ENCODE measurements around the gene ASF1B.

The ASF1B gene

DNA sequence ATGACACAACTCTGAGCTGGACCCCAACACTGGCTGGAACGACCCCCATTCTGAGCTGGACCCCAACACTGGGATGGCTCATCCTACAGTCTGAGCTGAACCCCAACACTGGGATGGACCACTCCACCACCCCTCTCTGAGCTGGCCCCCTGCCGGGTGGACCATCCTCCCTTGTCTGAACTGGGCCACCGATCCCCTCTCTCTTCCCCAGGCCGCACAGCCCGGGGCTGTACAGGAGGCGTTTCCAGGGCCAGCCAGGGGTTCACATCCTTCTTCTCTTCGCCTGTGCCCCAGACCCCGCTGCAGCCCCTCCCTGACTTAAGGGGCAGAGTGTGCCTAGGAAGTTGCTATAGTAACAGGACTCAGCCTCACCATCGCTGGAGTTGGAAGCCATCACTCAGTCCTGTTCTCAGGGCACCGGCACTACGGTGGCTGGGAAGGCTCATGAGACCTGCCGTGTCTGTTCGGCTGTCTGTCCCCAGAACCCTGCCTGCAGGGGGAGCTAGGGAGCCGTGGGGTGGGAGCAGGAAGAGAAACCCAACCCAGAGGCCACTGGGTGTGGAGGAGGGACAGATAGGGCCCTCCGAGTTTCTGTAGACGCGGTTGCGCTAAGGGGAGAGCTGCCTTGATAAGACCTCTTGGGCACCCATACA lies 22.5 kb downstream of the ASF1B start:
- peak overlapping the region; percentile 75 for H3K4me2 ChIP-seq (ENCODE audit: low read length)
- H3K27me3 ChIP-seq (ENCODE audit: control insufficient read depth, insufficient read depth, low read length), result no peaks in the 10 kb centered on the region
- H3K9ac ChIP-seq (ENCODE audit: low read depth, low read length), result peak overlapping the region; percentile 65
- no peak overlapping the region for H3K4me3 ChIP-seq (ENCODE audit: low read length)
- no peaks in the 10 kb centered on the region for H3K9me3 ChIP-seq (replicated peaks; ENCODE audit: low read length)
- peaks cover 39% of the 10 kb centered on the region for H3K4me1 ChIP-seq (ENCODE audit: control insufficient read depth, insufficient read depth, low read length)
- no peaks in the 10 kb centered on the region for H3K36me3 ChIP-seq (ENCODE audit: insufficient read depth, low read length)

DNA sequence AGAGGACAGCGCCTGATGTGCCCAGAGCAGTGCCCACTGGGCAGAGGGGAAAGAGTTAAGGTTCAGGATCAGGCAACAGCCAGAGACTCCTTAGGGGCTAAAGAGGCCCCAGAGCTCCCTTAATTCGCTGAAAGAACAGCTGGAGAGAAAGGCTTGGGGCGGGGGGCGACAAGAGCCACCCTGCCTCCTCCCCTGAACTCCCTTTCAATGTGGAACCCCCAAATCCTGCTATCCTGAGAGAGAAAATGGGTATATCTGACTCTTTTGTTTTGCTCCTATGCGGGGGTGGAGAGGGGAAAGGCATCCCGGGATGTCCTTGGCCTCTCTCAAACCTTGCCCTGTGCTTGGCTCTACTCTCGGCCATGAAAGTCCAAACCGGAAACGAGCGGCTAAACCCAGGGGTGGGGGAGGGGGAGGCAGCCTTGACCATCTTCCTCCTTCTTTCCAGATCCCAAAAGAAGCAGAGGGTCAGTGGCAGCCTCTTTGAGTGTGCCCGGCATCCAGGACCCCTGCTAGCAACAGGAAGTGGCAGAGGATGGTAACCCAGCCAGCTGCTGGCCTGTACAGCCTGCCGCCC lies 23.5 kb downstream of the ASF1B start:
- no peaks in the 10 kb centered on the region for H3K27me3 ChIP-seq (ENCODE audit: control insufficient read depth, insufficient read depth, low read length)
- peaks cover 35% of the 10 kb centered on the region for H3K4me1 ChIP-seq (ENCODE audit: control insufficient read depth, insufficient read depth, low read length)
- no peaks in the 10 kb centered on the region for H3K9me3 ChIP-seq (replicated peaks; ENCODE audit: low read length)
- H3K4me3 ChIP-seq (ENCODE audit: low read length), result peak overlapping the region; percentile 38
- H3K9ac ChIP-seq (ENCODE audit: low read depth, low read length), result peak overlapping the region; percentile 65
- no peaks in the 10 kb centered on the region for H3K36me3 ChIP-seq (ENCODE audit: insufficient read depth, low read length)
- H3K4me2 ChIP-seq (ENCODE audit: low read length), result peak overlapping the region; percentile 75

DNA sequence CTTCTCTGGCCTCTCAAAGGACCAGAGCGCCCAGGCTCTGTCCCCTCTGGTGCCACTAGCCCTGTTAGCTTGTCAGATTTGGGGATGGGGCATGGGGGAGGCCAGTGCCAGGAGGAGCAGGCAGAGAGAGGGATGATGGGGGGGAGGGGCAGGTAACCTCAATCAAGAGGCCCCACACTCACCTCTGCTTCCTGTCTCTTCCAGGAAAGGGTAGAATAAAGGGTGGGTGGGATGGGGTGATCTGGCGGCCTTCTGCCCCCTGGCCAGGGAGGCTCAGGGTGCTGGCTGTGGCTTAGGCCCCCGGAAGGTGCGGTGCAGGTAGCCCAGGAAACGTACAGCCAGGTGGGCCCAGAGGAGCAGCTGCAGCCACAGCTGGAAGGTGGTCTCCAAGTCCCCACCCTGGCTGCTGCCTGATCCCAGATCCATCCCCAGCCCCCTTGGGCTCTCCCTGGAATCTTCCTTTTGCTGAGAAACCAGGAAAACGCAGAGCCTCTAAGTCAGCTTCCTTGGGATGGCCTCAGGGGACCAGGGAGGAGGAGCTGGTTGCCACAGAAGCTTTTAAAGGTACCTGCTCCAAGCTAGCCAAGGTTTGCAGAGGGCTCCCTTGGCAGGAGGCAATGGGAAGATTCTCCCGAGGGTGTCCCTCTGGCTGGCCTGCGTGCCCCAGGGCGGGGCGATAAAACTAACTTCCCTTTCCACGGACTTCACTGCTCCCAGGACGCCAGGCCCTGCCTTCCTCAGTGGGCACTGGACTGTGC lies 24.2 kb downstream of the ASF1B start:
- Histone ChIP-seq H3K4me3 (ENCODE audit: low read length) (peak overlapping the region; percentile 38), H3K27me3 (ENCODE audit: control insufficient read depth, insufficient read depth, low read length) (no peaks in the 10 kb centered on the region), H3K9ac (ENCODE audit: low read depth, low read length) (peak overlapping the region; percentile 65), H3K36me3 (ENCODE audit: insufficient read depth, low read length) (no peaks in the 10 kb centered on the region), H3K9me3 (replicated peaks; ENCODE audit: low read length) (no peaks in the 10 kb centered on the region), H3K4me2 (ENCODE audit: low read length) (peak overlapping the region; percentile 75), H3K4me1 (ENCODE audit: control insufficient read depth, insufficient read depth, low read length) (peaks cover 42% of the 10 kb centered on the region)

DNA sequence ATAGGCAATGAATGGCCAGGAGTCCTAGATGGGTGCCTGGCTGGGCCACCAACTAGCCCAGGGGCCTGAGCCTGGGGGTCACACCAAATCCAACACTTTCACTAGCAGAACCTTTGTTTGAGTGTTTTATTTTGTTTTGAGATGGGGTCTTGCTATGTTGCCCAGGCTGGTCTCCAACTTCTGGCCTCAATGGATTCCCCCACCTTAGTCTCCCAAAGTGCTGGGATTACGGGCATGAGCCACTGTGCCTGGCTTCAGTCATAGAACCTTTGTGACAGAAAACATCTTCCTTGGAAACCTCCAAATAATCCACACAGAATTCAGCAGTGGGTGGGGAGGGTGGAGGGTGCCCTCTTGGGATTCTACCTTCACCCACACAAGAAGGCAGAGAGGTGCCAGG lies 24.9 kb downstream of the ASF1B start:
- Histone ChIP-seq H3K9ac (ENCODE audit: low read depth, low read length) (no peak overlapping the region), H3K4me2 (ENCODE audit: low read length) (no peak overlapping the region), H3K9me3 (replicated peaks; ENCODE audit: low read length) (no peaks in the 10 kb centered on the region), H3K36me3 (ENCODE audit: insufficient read depth, low read length) (no peaks in the 10 kb centered on the region), H3K4me3 (ENCODE audit: low read length) (no peak overlapping the region), H3K27me3 (ENCODE audit: control insufficient read depth, insufficient read depth, low read length) (no peaks in the 10 kb centered on the region), H3K4me1 (ENCODE audit: control insufficient read depth, insufficient read depth, low read length) (peaks cover 40% of the 10 kb centered on the region)

DNA sequence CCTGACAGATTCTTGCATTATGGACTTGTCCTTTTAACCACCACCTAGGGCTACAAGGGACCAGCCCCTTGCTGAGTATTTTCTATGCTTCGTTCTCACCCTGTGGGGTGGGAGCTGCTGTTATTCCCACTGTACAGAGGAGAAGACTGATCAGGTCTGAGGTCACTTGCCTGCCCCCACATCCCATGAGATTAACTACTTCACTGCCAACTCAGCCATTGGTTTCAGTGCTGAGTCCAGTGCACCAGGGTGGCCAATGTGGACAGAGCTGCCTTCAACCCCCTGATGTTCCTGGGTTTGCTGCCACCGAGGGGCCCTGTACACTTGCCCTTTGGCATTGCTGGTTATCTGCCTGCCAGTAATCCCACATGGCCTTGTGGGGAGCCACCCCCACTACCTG lies 25.7 kb downstream of the ASF1B start:
- H3K9ac ChIP-seq (ENCODE audit: low read depth, low read length), result no peak overlapping the region
- no peaks in the 10 kb centered on the region for H3K27me3 ChIP-seq (ENCODE audit: control insufficient read depth, insufficient read depth, low read length)
- no peak overlapping the region for H3K4me2 ChIP-seq (ENCODE audit: low read length)
- H3K4me1 ChIP-seq (ENCODE audit: control insufficient read depth, insufficient read depth, low read length), result peaks cover 31% of the 10 kb centered on the region
- no peaks in the 10 kb centered on the region for H3K36me3 ChIP-seq (ENCODE audit: insufficient read depth, low read length)
- H3K9me3 ChIP-seq (replicated peaks; ENCODE audit: low read length), result no peaks in the 10 kb centered on the region
- H3K4me3 ChIP-seq (ENCODE audit: low read length), result no peak overlapping the region

DNA sequence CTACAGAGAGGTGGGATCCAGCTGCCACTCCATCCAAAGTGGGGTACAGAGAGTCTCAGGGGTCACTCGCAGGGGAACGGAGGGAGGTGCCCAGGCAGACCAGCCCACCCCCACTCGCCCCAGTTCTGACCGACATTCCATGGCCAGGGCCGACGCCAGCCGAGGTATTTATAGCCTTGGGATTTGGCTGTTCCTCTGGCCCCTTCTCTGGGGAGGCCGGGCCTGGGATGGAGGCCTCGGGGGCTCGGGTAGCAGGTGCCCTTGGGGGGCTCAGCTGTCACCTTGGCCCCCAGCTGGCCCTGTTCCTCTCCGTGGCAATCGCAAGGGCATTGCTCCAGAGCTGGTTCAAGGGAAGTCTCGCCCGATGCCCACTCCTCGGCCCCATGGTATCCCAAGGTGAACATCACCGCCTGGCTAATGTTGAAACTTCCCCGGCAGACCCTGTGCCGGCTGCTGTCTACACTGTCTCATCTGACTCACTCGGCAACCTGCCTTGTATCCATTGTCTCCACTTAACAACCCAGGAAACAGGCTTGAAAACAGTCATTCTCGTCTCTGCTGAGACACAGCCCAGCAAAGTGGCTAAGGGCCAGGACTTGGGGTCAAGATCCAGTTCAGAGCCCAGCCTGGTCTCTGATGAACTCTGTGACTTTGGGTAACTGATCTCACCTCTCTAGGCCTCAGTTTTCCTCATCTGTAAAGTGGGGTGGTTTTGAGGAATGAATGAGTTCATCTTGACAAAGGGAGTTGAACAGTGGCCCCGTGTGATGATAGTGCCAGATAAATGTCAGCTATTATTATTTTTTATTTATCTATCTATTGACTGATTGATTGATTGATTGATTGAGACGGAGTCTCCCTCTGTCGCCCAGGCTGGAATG lies 28.6 kb downstream of the ASF1B start:
- H3K4me3 ChIP-seq (ENCODE audit: low read length), result no peak overlapping the region
- H3K4me2 ChIP-seq (ENCODE audit: low read length), result no peak overlapping the region
- H3K36me3 ChIP-seq (ENCODE audit: insufficient read depth, low read length), result peaks cover 7% of the 10 kb centered on the region
- H3K4me1 ChIP-seq (ENCODE audit: control insufficient read depth, insufficient read depth, low read length), result peaks cover 17% of the 10 kb centered on the region
- H3K9me3 ChIP-seq (replicated peaks; ENCODE audit: low read length), result no peaks in the 10 kb centered on the region
- H3K27me3 ChIP-seq (ENCODE audit: control insufficient read depth, insufficient read depth, low read length), result no peaks in the 10 kb centered on the region
- H3K9ac ChIP-seq (ENCODE audit: low read depth, low read length), result peak overlapping the region; percentile 9

DNA sequence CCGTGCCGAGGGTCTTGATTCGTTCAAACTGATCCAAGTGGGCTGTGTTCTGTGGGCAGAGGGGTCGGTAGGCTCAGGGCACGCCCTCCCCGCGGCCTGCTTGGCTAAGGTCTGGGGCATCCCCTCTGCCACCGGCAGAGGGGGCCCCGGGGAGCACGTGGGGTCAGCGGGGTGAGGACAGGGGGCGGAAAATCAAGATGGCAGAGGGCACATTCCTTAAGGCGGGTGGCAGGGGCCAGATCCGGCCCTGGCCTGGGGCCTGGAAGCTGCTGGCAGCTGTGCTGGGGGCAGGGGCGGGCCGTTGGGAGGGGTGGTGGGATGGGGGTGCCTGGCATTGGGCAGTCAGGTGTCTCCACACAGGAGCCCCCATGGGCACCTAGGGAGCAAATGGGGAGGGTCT lies 29.5 kb downstream of the ASF1B start:
- Histone ChIP-seq H3K27me3 (ENCODE audit: control insufficient read depth, insufficient read depth, low read length) (no peaks in the 10 kb centered on the region), H3K9me3 (replicated peaks; ENCODE audit: low read length) (no peaks in the 10 kb centered on the region), H3K4me2 (ENCODE audit: low read length) (no peak overlapping the region), H3K36me3 (ENCODE audit: insufficient read depth, low read length) (peaks cover 16% of the 10 kb centered on the region), H3K4me3 (ENCODE audit: low read length) (no peak overlapping the region), H3K4me1 (ENCODE audit: control insufficient read depth, insufficient read depth, low read length) (peaks cover 11% of the 10 kb centered on the region), H3K9ac (ENCODE audit: low read depth, low read length) (no peak overlapping the region)

DNA sequence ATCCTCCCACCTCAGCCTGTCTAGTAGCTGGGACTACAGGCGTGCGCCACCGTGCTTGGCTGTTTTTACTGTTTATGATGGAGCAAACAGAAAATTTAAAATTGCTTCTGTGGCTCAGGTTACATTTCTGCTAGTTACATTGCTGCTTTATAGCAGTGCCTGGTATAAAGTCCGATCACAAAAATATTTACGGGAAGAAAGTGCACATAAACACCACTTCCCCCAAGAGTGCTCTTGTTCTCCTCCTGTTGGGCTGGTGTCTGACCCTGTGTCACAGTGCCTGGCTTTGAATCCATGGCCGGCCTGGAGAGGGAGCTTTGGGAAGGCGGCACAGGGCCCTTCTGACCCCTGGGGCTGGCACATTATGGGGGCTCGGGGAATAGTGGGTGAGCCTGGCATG lies 30.7 kb downstream of the ASF1B start:
- Histone ChIP-seq H3K4me2 (ENCODE audit: low read length) (no peak overlapping the region), H3K27me3 (ENCODE audit: control insufficient read depth, insufficient read depth, low read length) (no peaks in the 10 kb centered on the region), H3K9ac (ENCODE audit: low read depth, low read length) (no peak overlapping the region), H3K4me1 (ENCODE audit: control insufficient read depth, insufficient read depth, low read length) (peaks cover 11% of the 10 kb centered on the region), H3K4me3 (ENCODE audit: low read length) (no peak overlapping the region), H3K9me3 (replicated peaks; ENCODE audit: low read length) (no peaks in the 10 kb centered on the region), H3K36me3 (ENCODE audit: insufficient read depth, low read length) (peaks cover 23% of the 10 kb centered on the region)

DNA sequence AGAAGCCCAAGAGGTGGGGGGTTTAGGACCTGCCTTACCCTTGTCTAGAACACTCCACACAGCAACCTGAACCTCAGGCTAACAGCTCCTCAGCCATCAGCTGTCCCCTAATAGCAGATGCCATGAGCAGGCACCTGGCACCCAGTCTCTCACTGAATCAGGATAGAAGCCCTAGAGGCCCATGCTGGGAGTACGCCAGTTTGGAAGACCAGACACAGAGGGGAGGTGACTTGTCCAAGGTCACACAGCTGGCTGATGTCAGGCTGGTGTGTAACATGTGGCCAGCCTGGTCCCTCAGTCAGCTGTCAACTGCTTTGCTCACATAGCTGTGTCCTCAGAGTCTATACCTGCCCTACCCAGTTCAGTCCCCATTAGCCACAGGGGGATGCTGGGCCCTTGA lies 33.1 kb downstream of the ASF1B start:
- Histone ChIP-seq H3K9ac (ENCODE audit: low read depth, low read length) (no peak overlapping the region), H3K27me3 (ENCODE audit: control insufficient read depth, insufficient read depth, low read length) (no peaks in the 10 kb centered on the region), H3K4me1 (ENCODE audit: control insufficient read depth, insufficient read depth, low read length) (peaks cover 11% of the 10 kb centered on the region), H3K4me2 (ENCODE audit: low read length) (no peak overlapping the region), H3K36me3 (ENCODE audit: insufficient read depth, low read length) (peaks cover 27% of the 10 kb centered on the region), H3K9me3 (replicated peaks; ENCODE audit: low read length) (no peaks in the 10 kb centered on the region), H3K4me3 (ENCODE audit: low read length) (no peak overlapping the region)

DNA sequence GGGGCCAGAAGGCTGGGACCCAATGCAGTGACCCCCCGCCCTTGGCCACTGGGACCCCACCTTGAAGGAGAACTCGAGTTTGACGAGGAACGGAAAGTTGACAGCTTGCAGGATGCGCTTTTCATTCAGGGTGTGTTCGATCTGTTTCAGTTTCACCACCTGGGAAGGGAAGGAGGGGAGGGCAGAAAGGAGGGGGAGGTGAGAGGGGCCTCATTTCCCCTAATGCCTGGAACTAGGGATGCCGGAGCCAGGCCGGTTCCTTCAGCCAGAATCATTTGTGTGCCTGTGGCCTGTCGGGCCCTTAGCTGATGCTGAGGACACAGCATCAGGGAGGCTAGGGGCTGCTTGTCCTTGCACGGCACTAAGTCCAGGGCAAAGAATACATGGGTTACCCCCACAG lies 33.6 kb downstream of the ASF1B start:
- no peaks in the 10 kb centered on the region for H3K9me3 ChIP-seq (replicated peaks; ENCODE audit: low read length)
- peaks cover 6% of the 10 kb centered on the region for H3K4me1 ChIP-seq (ENCODE audit: control insufficient read depth, insufficient read depth, low read length)
- peaks cover 31% of the 10 kb centered on the region for H3K36me3 ChIP-seq (ENCODE audit: insufficient read depth, low read length)
- H3K4me3 ChIP-seq (ENCODE audit: low read length), result no peak overlapping the region
- H3K4me2 ChIP-seq (ENCODE audit: low read length), result no peak overlapping the region
- H3K9ac ChIP-seq (ENCODE audit: low read depth, low read length), result no peak overlapping the region
- H3K27me3 ChIP-seq (ENCODE audit: control insufficient read depth, insufficient read depth, low read length), result no peaks in the 10 kb centered on the region

DNA sequence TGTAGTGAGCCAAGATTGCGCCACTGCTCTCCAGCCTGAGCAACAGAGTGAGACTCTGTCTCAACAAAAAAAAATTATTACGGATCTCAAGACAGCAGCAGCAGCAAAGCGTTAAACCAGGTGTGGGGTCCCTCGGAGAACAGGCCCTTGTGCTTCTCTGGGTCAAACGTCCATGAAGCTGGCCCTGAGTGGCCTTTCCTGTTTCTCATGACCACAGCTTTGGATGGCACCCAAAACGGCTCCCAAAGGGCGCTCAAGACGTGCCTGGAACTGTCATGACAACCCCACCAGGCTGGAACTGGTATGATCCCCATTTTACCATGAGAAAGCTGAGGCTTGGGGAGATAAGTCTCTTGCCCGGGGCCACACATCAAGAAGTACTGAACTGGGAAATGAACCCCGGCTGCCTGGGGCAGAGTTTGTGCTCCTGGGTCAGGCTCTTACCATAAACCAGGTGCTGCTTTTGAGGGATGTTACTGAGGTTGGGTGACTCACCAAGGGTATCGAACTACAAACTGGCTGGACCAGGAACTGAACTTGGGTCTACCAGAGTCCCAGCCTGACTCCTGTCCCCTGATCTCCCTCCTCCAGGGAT lies 34.2 kb downstream of the ASF1B start:
- H3K9ac ChIP-seq (ENCODE audit: low read depth, low read length), result no peak overlapping the region
- H3K9me3 ChIP-seq (replicated peaks; ENCODE audit: low read length), result no peaks in the 10 kb centered on the region
- H3K4me1 ChIP-seq (ENCODE audit: control insufficient read depth, insufficient read depth, low read length), result peaks cover under 1% of the 10 kb centered on the region
- H3K4me3 ChIP-seq (ENCODE audit: low read length), result no peak overlapping the region
- H3K36me3 ChIP-seq (ENCODE audit: insufficient read depth, low read length), result peaks cover 37% of the 10 kb centered on the region
- H3K4me2 ChIP-seq (ENCODE audit: low read length), result no peak overlapping the region
- H3K27me3 ChIP-seq (ENCODE audit: control insufficient read depth, insufficient read depth, low read length), result no peaks in the 10 kb centered on the region

Data from skeletal muscle satellite cell (primary cell).